Osteoblast (primary cell): ENCODE measurements around the gene ST3GAL3. TPM values are rescaled to one million over a fixed set of nuclear protein-coding genes. Genes with fewer than 3 reads are reported as not detected.
A peak's percentile ranks its signal among the peaks of the same experiment; 100 is the strongest.

Experiments used
- DNase-seq: peaks from one replicate; pipeline ENCODE4 v3.0.0; 2011; ENCODE audit warnings: low spot score, mixed read lengths; ENCODE audit not compliant: insufficient read length; ENCODE audit errors: missing footprints
- H2AFZ ChIP-seq: 2 replicates; pipeline ENCODE4 v1.6.0; 2011; ENCODE audit warnings: mild to moderate bottlenecking, low read length
- H3K27ac ChIP-seq: 2 replicates; pipeline ENCODE4 v1.5.1; 2011; ENCODE audit warnings: mild to moderate bottlenecking, low read depth, low read length, moderate library complexity
- H3K27me3 ChIP-seq: 2 replicates; pipeline ENCODE4 v1.6.0; 2012; ENCODE audit warnings: mild to moderate bottlenecking, control low read depth, inconsistent platforms, low read length, moderate library complexity; ENCODE audit not compliant: insufficient read depth
- H3K36me3 ChIP-seq: 2 replicates; pipeline ENCODE4 v1.5.1; 2011; ENCODE audit warnings: mild to moderate bottlenecking, low read length, control low read depth, moderate library complexity; ENCODE audit not compliant: insufficient read depth
- H3K4me1 ChIP-seq: 2 replicates; pipeline ENCODE4 v1.5.1; 2011; ENCODE audit warnings: mild to moderate bottlenecking, low read length, control low read depth, moderate library complexity; ENCODE audit not compliant: insufficient read depth
- H3K4me2 ChIP-seq: 2 replicates; pipeline ENCODE4 v1.6.0; 2011; ENCODE audit warnings: mild to moderate bottlenecking, low read length; ENCODE audit not compliant: insufficient read depth
- H3K4me3 ChIP-seq: fragments of 200-600 bp; sonication (generic); 3 replicates; pipeline ENCODE4 v1.5.1; 2012; ENCODE audit warnings: mild to moderate bottlenecking, low read length, inconsistent platforms; ENCODE audit not compliant: insufficient read depth
- H3K79me2 ChIP-seq: 2 replicates; pipeline ENCODE4 v1.6.0; 2012; ENCODE audit warnings: mild to moderate bottlenecking, low read length, control low read depth, inconsistent platforms; ENCODE audit not compliant: insufficient read depth
- H3K9me3 ChIP-seq: 2 replicates; pipeline ENCODE4 v1.5.1; 2011; ENCODE audit warnings: low read depth, low read length, control low read depth
- H4K20me1 ChIP-seq: 2 replicates; pipeline ENCODE4 v1.6.0; 2012; ENCODE audit warnings: mild to moderate bottlenecking, low read length, control low read depth; ENCODE audit not compliant: insufficient read depth
- CTCF ChIP-seq: IDR thresholded peaks from 2 replicates; pipeline ENCODE4 v1.5.1; 2011; ENCODE audit warnings: mild to moderate bottlenecking, low read depth, low read length, moderate library complexity; ENCODE audit errors: extremely low read depth
- total RNA-seq: library from RNA; depleted of rRNA; stranded (reverse); fragments of >200 nt; gene quantifications from 2 replicates; pipeline ENCODE4 v1.2.3, GENCODE V29; 2012

The ST3GAL3 gene
- total RNA-seq, 1 donor: 18.5 TPM

DNA sequence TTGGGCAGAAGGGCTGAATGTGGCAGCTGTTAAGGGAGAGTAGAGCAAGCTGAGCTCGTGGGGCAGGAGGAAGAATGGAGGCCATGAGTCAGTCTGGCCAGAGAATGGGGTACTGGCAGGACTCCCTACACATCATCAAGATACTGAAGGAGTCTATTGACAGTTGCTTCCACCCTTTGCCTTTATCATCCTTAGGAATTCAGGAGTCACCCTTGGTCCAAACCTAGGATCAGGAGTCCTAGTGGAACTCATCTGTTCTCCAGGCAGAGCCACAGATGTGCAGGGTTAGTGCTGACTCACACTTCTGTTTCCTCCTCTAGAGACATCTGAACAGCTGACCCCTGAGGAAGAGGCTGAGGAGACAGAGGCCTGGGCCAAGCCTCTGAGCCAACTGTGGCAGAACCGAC is 18.7 kb upstream of the ST3GAL3 start:
- Histone ChIP-seq H3K79me2 (peaks cover 6% of the 10 kb centered on the region), H3K36me3 (peaks cover 87% of the 10 kb centered on the region), H3K9me3 (no peaks in the 10 kb centered on the region), H3K4me2 (peak overlapping the region; percentile 10), H3K27me3 (no peaks in the 10 kb centered on the region), H2AFZ (no peak overlapping the region), H3K4me3 (no peak overlapping the region), H4K20me1 (peaks cover 39% of the 10 kb centered on the region), H3K27ac (peak overlapping the region; percentile 60), H3K4me1 (peaks cover 26% of the 10 kb centered on the region)
- peak; percentile 92 for DNase-seq
- TF ChIP-seq CTCF: no peak

- Histone ChIP-seq H3K4me2 (no peak overlapping the region), H3K9me3 (no peaks in the 10 kb centered on the region), H3K27ac (peak overlapping the region; percentile 60), H4K20me1 (peaks cover 41% of the 10 kb centered on the region), H3K4me3 (no peak overlapping the region), H3K27me3 (no peaks in the 10 kb centered on the region), H3K4me1 (peaks cover 26% of the 10 kb centered on the region), H2AFZ (no peak overlapping the region), H3K36me3 (peaks cover 88% of the 10 kb centered on the region), H3K79me2 (peaks cover 6% of the 10 kb centered on the region)
- no peak for DNase-seq
- TF ChIP-seq CTCF: no peak
Observed at GRCh38 chr1:43689289-43689688, 18.0 kb upstream of the ST3GAL3 start.

DNA sequence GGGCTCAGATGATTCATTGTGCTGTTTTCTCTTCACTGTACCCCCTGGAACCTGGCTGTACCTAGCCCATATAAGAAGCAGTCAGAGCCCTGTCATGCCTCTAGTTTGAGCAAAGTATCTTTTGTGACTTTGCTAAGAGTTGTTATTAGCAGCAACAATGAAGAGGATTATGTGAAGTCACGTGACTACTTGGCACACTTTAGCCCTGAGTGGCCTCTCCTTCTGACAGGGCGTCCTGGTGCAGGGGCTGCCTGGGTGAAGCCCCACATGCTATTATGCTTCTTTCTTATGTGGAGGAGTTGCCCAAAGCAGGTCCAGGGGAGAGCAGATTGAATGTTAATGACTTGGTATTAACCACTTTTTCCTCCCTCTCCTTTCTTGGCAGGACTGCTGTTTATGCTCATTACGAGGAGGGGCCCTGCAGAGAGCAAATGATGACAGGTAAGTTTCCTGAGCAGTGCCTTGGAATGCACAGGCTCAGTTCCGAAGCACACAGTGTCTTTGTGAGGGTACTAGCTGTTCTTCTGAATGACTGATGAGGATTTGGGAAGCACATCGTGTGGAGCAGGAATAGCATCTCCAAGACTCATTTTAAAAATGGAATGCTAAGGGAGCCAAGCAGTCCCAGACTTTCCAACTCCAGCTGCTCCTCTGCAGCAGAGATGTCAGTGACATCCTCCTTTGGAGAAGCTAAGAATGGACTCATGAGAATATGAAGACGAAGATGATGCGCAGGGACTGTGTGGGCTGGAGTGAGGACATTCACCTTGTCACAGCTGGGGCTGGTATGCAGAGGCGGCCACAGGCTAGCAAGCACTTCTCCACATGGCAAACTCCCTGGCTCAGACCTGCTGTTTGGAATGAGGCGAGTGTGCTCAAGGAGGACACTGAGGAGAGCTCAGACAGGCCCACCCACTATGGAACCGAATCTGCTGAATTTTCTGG is 15.2 kb upstream of the ST3GAL3 start:
- no peak for TF ChIP-seq CTCF
- Histone ChIP-seq H3K79me2 (peaks cover 6% of the 10 kb centered on the region), H3K36me3 (peaks cover 94% of the 10 kb centered on the region), H3K27ac (no peak overlapping the region), H3K4me2 (no peak overlapping the region), H4K20me1 (peaks cover 44% of the 10 kb centered on the region), H3K27me3 (no peaks in the 10 kb centered on the region), H3K4me3 (no peak overlapping the region), H3K4me1 (peaks cover 24% of the 10 kb centered on the region), H3K9me3 (no peaks in the 10 kb centered on the region), H2AFZ (no peak overlapping the region)
- no peak for DNase-seq

DNA sequence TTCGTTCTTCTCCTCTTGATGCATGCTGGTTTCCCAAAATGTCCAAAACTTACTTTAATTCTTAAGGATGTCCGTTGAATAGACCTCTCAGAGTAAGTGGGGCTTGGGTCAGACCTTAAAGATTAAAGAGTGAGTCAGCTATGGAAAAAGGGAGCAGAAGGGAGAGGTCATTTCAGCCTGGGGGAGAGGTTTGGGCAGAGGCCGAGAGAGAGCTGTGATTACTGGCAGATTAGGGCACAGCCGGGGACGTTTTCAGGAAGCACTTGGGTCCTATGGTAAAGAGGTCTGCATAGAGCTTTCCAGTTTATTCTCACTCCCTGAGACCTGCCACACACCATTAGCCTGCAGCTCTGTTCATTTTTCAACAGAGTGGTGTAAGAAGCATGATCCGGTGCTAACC is 14.0 kb upstream of the ST3GAL3 start:
- H3K4me1 ChIP-seq: peaks cover 12% of the 10 kb centered on the region
- H3K4me2 ChIP-seq: no peak overlapping the region
- no peaks in the 10 kb centered on the region for H3K9me3 ChIP-seq
- H2AFZ ChIP-seq: no peak overlapping the region
- peaks cover 94% of the 10 kb centered on the region for H3K36me3 ChIP-seq
- peaks cover 32% of the 10 kb centered on the region for H4K20me1 ChIP-seq
- H3K27me3 ChIP-seq: no peaks in the 10 kb centered on the region
- no peak overlapping the region for H3K4me3 ChIP-seq
- no peak for DNase-seq
- no peak overlapping the region for H3K27ac ChIP-seq
- H3K79me2 ChIP-seq: peaks cover 6% of the 10 kb centered on the region
- no peak for TF ChIP-seq CTCF
